Measurements from ENCODE around the gene TOPBP1.
"Not testable (repeated sequence)": the region's sequence is repeated elsewhere in the genome, so short reads cannot be mapped to it uniquely, and the experiment has no call there.

TOPBP1 gene

GRCh38 chr3:133551589-133551988, 110.2 kb downstream of the TOPBP1 start:
- H3K27me3 ChIP-seq (ENCODE audit: control insufficient read depth in 2 of 2, insufficient read depth in 2 of 2, low read length in 2 of 2); H3K9me3 ChIP-seq (ENCODE audit: control insufficient read depth in 2 of 2, low read length in 2 of 2); H3K4me3 ChIP-seq (ENCODE audit: low read length in 2 of 2): not testable (repeated sequence)

More at GRCh38 chr3:133551589-133551988, 110.2 kb downstream of the TOPBP1 start:
- H3K9ac ChIP-seq (ENCODE audit: low read depth in 1 of 2, low read length in 2 of 2); H3K36me3 ChIP-seq (ENCODE audit: control insufficient read depth in 2 of 2, insufficient read depth in 2 of 2, low read length in 2 of 2); H3K4me1 ChIP-seq (ENCODE audit: control insufficient read depth in 2 of 2, insufficient read depth in 2 of 2, low read length in 2 of 2); H3K27ac ChIP-seq (ENCODE audit: low read depth in 2 of 2, low read length in 2 of 2): not testable (repeated sequence)
